Upper lobe of left lung (tissue), 6 donors: ENCODE results near the gene PDGFD. TPM values are rescaled to one million over a fixed set of nuclear protein-coding genes. Genes with fewer than 3 reads are reported as not detected.

ENCODE experiments used
- ATAC-seq, 2 donors: fragments of 200-7000 bp; cut with Tn5 transposase; one replicate each; pipeline ENCODE4 v1.9.1; 2022; ENCODE audit warnings: mild to moderate bottlenecking in 2 of 2, moderate library complexity in 2 of 2; ENCODE audit not compliant: low FRiP score in 2 of 2
- DNase-seq, 2 donors: peaks; one replicate each; pipeline ENCODE4 v3.0.0-alpha.2; 2019 to 2020
- H3K27ac ChIP-seq, 4 donors: fragments of 200-600 bp; sonication (generic); one replicate each; pipeline ENCODE4 v1.5.1; 2016 to 2019
- H3K27me3 ChIP-seq, 4 donors: fragments of 200-600 bp; sonication (generic); one replicate each; pipeline ENCODE4 v1.5.1; 2017 to 2019
- H3K36me3 ChIP-seq, 4 donors: fragments of 200-600 bp; sonication (generic); one replicate each; pipeline ENCODE4 v1.5.1; 2016 to 2019
- H3K4me1 ChIP-seq, 4 donors: fragments of 200-600 bp; sonication (generic); one replicate each; pipeline ENCODE4 v1.5.1; 2018 to 2019
- H3K4me3 ChIP-seq, 4 donors: fragments of 200-600 bp; sonication (generic); one replicate each; pipeline ENCODE4 v1.5.1; 2017 to 2019; ENCODE audit warnings: mild to moderate bottlenecking in 2 of 4, moderate library complexity in 1 of 4
- H3K9me3 ChIP-seq, 4 donors: fragments of 200-600 bp; sonication (generic); one replicate each; pipeline ENCODE4 v1.5.1; 2018 to 2019
- CTCF ChIP-seq, 6 experiments: fragments of 450-650 bp in 4 of 6; fragments of 200-600 bp in 2 of 6; sonication (generic) in 2 of 6; IDR thresholded peaks; one replicate each; pipeline ENCODE4 v1.5.1; 2016 to 2019; ENCODE audit warnings: antibody characterized with exemption in 6 of 6
- EP300 ChIP-seq, 4 donors: sonication (generic); formaldehyde crosslinking; IDR thresholded peaks; one replicate each; pipeline ENCODE4 v1.5.1; 2017; ENCODE audit warnings: antibody characterized with exemption in 4 of 4, control low read depth in 2 of 4
- POLR2A ChIP-seq, 4 donors: fragments of 450-650 bp; IDR thresholded peaks; one replicate each; pipeline ENCODE4 v1.5.1; 2016 to 2017; ENCODE audit warnings: antibody characterized with exemption in 4 of 4, mild to moderate bottlenecking in 2 of 4
- POLR2AphosphoS5 ChIP-seq, 2 donors: sonication (generic); formaldehyde crosslinking; IDR thresholded peaks; one replicate each; pipeline ENCODE4 v1.5.1; 2017; ENCODE audit warnings: antibody characterized with exemption in 2 of 2
- WGBS, 2 donors: methylation state at CpG; one replicate each; pipeline ENCODE4 v1.1.5; 2017 to 2018; 5-methylcytosine and 5-hydroxymethylcytosine counted together
- total RNA-seq, 6 donors: library from RNA; depleted of rRNA in 4 of 6; stranded (reverse); fragments of >200 nt in 4 of 6; gene quantifications; one replicate each; pipeline versions ENCODE4 v1.1.0 to v1.2.1, GENCODE V29; 2016 to 2021
- donor health status: DM: no; HTN: no; CAD: no; lungs with moderate emphysema.
- donor health status: DM: no; HTN: yes; CAD: no; lungs with severe emphysema.

PDGFD gene
- total RNA-seq, 6 donors from 2014 or later = 2.1 to 6.6 (median 2.7) TPM; not detected in 1

DNA sequence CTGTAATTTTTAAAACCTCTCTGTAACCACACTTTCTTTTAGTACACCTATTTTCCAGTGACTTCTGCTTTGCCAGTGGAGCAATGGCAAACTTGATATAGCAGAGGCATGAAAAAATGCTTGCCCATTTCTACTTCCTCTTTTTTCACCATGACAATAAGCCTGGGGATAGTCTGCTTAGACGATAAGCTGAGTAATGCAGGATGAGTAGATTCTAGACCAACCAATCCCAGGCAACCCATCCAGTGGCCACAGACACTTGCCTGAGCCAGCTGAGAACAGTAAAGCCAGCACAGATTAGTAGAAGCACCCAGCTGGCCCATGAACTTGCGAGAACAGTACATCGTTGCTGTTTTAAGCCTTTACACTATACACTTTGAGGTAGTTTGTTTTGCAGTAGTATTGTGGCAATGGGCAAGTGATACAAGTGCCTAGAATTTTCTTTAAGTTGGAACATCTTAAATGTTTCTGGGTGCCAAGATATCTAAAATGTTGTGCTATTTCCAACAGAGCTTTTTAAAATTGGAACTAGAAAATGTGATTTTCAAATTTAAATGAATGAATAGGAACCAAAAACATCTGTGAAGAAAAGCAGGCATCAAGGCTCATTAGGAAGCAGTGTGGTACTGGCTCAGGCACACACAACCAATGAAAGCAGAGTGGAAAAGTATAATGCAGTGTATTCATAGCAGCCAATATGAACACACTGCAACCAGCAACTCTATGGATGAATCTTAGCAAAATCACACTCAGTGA is 89.8 kb downstream of the PDGFD start:
- TF ChIP-seq EP300 (IDR thresholded peaks at IDR 0.05) (no peak), POLR2A (IDR thresholded peaks at IDR 0.05) (no peak)
- ATAC-seq (peak in 1 of 2 donors; percentile 78), DNase-seq (peak in 1 of 2 donors; percentile 24)
- Histone ChIP-seq H3K27ac (no peak overlapping the region), H3K27me3 (no peaks in the 10 kb centered on the region), H3K4me1 (no peaks in the 10 kb centered on the region), H3K9me3 (no peaks in the 10 kb centered on the region), H3K4me3 (no peak overlapping the region), H3K36me3 (no peaks in the 10 kb centered on the region)
- 51 to 68% methylated on average over 3 of the region's 3 CpGs for WGBS, 2 donors

GRCh38 chr11:104067534-104067933 is 96.4 kb downstream of the PDGFD start:
- no peak for ATAC-seq

DNA sequence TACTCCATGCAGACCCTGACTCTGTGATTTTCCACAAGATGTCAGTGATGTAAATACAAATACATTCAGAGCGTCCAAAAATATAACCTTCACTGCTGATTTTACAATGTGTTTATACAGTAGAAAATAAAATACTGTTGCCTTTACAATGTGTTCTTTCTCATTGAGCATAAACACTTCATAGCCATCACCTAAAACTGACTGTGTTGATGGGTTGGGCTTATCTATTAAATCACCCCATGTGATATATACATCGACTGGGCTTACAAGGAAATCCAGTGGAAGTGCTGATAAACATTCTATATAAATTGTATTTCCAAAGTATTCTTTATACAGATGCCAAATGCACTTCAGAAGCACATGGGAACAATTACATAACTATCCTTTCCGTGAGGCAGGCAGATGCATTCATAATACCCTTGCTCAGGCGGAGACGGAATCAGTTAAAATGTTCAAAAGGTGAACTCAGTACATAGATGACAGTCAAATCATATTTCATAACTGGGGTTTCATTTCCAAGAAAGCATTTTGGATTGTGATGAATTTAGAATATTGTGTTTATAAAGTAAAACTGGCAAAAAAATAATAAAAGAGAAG is 99.8 kb downstream of the PDGFD start:
- 45 to 55% methylated on average over 5 of the region's 5 CpGs for WGBS, 2 donors
- TF ChIP-seq POLR2AphosphoS5 (IDR thresholded peaks at IDR 0.05) = no peak
- TF ChIP-seq EP300 (IDR thresholded peaks at IDR 0.05) = no peak
- no peak for TF ChIP-seq POLR2A (IDR thresholded peaks at IDR 0.05)
- TF ChIP-seq CTCF (IDR thresholded peaks at IDR 0.05) = no peak
- H3K4me3 ChIP-seq = no peak overlapping the region
- no peak for ATAC-seq
- no peak overlapping the region for H3K27ac ChIP-seq
- no peaks in the 10 kb centered on the region for H3K27me3 ChIP-seq
- no peaks in the 10 kb centered on the region for H3K36me3 ChIP-seq
- no peaks in the 10 kb centered on the region for H3K9me3 ChIP-seq
- no peaks in the 10 kb centered on the region for H3K4me1 ChIP-seq
- DNase-seq = no peak

More at GRCh38 chr11:104067534-104067933, 96.4 kb downstream of the PDGFD start:
- Histone ChIP-seq H3K4me1 (no peaks in the 10 kb centered on the region), H3K4me3 (no peak overlapping the region), H3K36me3 (no peaks in the 10 kb centered on the region), H3K27ac (no peak overlapping the region), H3K9me3 (no peaks in the 10 kb centered on the region), H3K27me3 (no peaks in the 10 kb centered on the region)
- no peak for DNase-seq
- no peak for TF ChIP-seq EP300 (IDR thresholded peaks at IDR 0.05)
- TF ChIP-seq POLR2A (IDR thresholded peaks at IDR 0.05) = no peak
- WGBS, 2 donors = 50 to 74% methylated on average over 1 of the region's 1 CpG

DNA sequence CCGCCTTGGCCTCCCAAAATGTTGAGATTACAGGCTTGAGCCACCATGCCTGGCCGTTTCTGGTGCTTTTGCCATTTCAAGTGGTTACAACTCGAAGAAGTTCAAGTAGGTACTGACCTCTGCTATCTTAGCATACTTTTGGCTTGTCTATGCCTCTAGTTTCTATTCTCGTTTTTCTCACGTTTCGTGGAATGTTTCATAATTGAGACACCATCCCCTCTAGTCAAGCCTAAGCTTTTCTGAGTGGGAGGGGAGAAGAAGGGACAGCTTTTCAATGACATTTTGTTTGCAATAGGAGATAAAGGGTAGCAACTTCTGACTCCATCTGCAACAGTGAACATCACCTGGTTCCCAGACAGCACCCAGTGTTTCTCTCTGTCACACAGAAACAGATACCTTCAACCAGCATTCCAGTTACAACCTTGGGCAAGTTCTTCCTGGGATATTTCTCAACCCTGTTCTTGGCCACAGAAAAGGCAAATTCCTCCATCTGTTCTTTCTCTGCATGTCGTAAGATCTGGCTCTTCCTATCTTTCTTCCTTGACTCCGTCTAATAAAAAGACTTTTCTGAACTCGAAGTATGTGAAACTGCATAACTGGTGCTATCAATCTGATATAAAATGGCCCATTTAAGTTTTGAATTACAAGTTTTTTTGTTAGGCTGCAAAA is 102.0 kb downstream of the PDGFD start:
- no peaks in the 10 kb centered on the region for H3K4me1 ChIP-seq
- H3K27me3 ChIP-seq = no peaks in the 10 kb centered on the region
- TF ChIP-seq POLR2AphosphoS5 (IDR thresholded peaks at IDR 0.05) (no peak), CTCF (IDR thresholded peaks at IDR 0.05) (no peak), EP300 (IDR thresholded peaks at IDR 0.05) (no peak), POLR2A (IDR thresholded peaks at IDR 0.05) (no peak)
- H3K27ac ChIP-seq = no peak overlapping the region
- no peak overlapping the region for H3K4me3 ChIP-seq
- WGBS, 2 donors = 58 to 67% methylated on average over 9 of the region's 9 CpGs
- no peaks in the 10 kb centered on the region for H3K36me3 ChIP-seq
- no peaks in the 10 kb centered on the region for H3K9me3 ChIP-seq
- ATAC-seq = peak in 1 of 2 donors; percentile 35
- no peak for DNase-seq

DNA sequence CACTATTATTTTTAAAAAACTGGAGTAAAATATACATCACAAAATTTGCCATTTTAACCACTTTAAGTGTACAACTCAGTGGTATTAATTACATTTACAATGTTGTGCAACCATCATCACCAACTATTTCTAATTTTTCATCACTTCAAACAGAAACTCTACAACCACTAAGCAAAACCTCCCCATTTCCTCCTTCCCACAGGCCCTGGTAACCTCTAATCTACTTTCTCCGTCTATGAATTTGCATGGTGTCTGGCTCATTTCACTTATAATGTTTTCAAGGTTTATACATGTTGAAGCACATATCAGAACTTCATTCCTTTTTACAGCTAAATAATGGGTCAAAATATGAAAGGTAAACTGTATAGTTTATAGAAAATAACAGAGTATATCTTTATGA is 103.1 kb downstream of the PDGFD start:
- DNase-seq (no peak), ATAC-seq (no peak)
- Histone ChIP-seq H3K4me1 (no peaks in the 10 kb centered on the region), H3K9me3 (no peaks in the 10 kb centered on the region), H3K27ac (no peak overlapping the region), H3K36me3 (no peaks in the 10 kb centered on the region), H3K4me3 (no peak overlapping the region), H3K27me3 (no peaks in the 10 kb centered on the region)
- TF ChIP-seq POLR2A (IDR thresholded peaks at IDR 0.05) (no peak), POLR2AphosphoS5 (IDR thresholded peaks at IDR 0.05) (no peak), CTCF (IDR thresholded peaks at IDR 0.05) (no peak), EP300 (IDR thresholded peaks at IDR 0.05) (no peak)
- 76 to 77% methylated on average over 1 of the region's 1 CpG for WGBS, 2 donors
